ENCODE measurements around the gene KRT72.

- no peak for TF ChIP-seq EZH2phosphoT487 (IDR thresholded peaks at IDR 0.05; ENCODE audit: insufficient read depth, low read depth)
- no peak for TF ChIP-seq EZH2 (IDR thresholded peaks at IDR 0.05; ENCODE audit: insufficient read depth, poor library complexity, severe bottlenecking)
Measured at GRCh38 chr12:52606581-52607218, 5.4 kb upstream of the KRT72 start.
